ENCODE measurements around the gene UBE2I.

DNA sequence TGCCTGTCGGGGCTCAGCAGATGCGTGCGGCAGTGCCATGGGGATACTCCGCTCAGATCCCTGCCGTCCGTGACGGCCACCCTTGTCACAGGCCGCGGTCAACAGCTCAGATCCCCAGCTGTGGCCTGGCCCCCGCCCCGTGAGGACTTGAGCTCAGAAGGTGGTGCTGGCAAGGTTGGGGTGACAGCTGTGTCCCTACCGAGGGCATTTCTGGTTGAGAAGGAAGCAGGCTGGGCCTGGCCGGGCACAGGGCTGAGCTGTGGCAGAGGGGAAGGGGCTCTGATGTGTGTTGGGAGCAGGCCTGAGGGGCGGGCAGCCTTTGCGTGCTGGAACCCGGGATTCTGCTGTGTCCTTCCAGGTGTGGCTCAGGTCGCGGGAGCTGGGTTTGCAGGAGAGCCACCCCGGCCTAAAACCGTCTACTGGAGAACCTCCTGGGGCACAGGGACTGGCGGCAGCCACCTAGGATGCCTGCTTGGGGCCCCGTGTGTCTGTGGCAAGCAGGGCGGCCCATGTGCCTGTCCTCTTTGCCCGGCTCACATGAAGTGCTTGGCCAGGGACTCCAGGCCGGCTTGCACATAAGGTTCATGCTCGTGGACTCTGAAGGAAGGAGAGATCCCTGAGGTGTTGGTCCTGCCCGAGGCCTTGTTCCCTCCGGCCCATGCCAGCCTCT is 5.1 kb downstream of the UBE2I start:
- no peak for TF ChIP-seq EP300 (IDR thresholded peaks at IDR 0.05)
- TF ChIP-seq RAD21 (conservative IDR thresholded peaks at IDR 0.05 in 1 of 2, IDR thresholded peaks at IDR 0.05 in 1 of 2): no peak
- no peak for TF ChIP-seq ZFP36 (IDR thresholded peaks at IDR 0.05; ENCODE audit: borderline replicate concordance, partially characterized antibody)
- no peak for TF ChIP-seq JUN (IDR thresholded peaks at IDR 0.05)
- TF ChIP-seq CHD2 (IDR thresholded peaks at IDR 0.05; ENCODE audit: low read length, partially characterized antibody): no peak
- TF ChIP-seq, protein P1, sequence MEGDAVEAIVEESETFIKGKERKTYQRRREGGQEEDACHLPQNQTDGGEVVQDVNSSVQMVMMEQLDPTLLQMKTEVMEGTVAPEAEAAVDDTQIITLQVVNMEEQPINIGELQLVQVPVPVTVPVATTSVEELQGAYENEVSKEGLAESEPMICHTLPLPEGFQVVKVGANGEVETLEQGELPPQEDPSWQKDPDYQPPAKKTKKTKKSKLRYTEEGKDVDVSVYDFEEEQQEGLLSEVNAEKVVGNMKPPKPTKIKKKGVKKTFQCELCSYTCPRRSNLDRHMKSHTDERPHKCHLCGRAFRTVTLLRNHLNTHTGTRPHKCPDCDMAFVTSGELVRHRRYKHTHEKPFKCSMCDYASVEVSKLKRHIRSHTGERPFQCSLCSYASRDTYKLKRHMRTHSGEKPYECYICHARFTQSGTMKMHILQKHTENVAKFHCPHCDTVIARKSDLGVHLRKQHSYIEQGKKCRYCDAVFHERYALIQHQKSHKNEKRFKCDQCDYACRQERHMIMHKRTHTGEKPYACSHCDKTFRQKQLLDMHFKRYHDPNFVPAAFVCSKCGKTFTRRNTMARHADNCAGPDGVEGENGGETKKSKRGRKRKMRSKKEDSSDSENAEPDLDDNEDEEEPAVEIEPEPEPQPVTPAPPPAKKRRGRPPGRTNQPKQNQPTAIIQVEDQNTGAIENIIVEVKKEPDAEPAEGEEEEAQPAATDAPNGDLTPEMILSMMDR (IDR thresholded peaks at IDR 0.05): no peak
- TF ChIP-seq PBX3 (IDR thresholded peaks at IDR 0.05): no peak
- TF ChIP-seq, protein P2, sequence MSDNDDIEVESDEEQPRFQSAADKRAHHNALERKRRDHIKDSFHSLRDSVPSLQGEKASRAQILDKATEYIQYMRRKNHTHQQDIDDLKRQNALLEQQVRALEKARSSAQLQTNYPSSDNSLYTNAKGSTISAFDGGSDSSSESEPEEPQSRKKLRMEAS (IDR thresholded peaks at IDR 0.05): no peak
- TF ChIP-seq POLR2A (IDR thresholded peaks at IDR 0.05; ENCODE audit: low read length): no peak
- no peak for TF ChIP-seq SMC3 (IDR thresholded peaks at IDR 0.05)
- TF ChIP-seq MYC (IDR thresholded peaks at IDR 0.05; ENCODE audit: borderline replicate concordance, low read length): no peak
- TF ChIP-seq MAFK (IDR thresholded peaks at IDR 0.05; ENCODE audit: partially characterized antibody): no peak
- TF ChIP-seq KDM5A (IDR thresholded peaks at IDR 0.05): no peak
